NCI-H526 treated with DMSO at 0.1 percent for 48 hours (cell line): Measurements from ENCODE around the gene IL20RB.
"Not testable (repeated sequence)": the region's sequence is repeated elsewhere in the genome, so short reads cannot be mapped to it uniquely, and the experiment has no call there.

ENCODE experiments used
- DNase-seq: peaks from one replicate; lab custom pipeline; 2025; lab: John Stamatoyannopoulos, UW

The IL20RB gene

GRCh38 chr3:136946978-136947377 is 10.8 kb upstream of the IL20RB start:
- DNase-seq: no peak

- DNase-seq: no peak
Measured at GRCh38 chr3:136947477-136947876, 10.3 kb upstream of the IL20RB start.

GRCh38 chr3:136949146-136949545 is 8.6 kb upstream of the IL20RB start:
- DNase-seq: no peak

- DNase-seq: no peak
Measured at GRCh38 chr3:136949708-136950107, 8.1 kb upstream of the IL20RB start.

GRCh38 chr3:136950623-136951022 is 7.2 kb upstream of the IL20RB start:
- DNase-seq: no peak

- no peak for DNase-seq
Measured at GRCh38 chr3:136952292-136952691, 5.5 kb upstream of the IL20RB start.

GRCh38 chr3:136954251-136954650 is 3.5 kb upstream of the IL20RB start:
- no peak for DNase-seq

- DNase-seq: no peak
Measured at GRCh38 chr3:136954980-136955780, 2.6 kb upstream of the IL20RB start.

GRCh38 chr3:136955813-136956212 is 2.0 kb upstream of the IL20RB start:
- DNase-seq: no peak

GRCh38 chr3:136956971-136957370 is 812 bp upstream of the IL20RB start:
- no peak for DNase-seq

GRCh38 chr3:136958939-136959338 is 1.2 kb downstream of the IL20RB start:
- DNase-seq: no peak

- DNase-seq: no peak
Measured at GRCh38 chr3:136959599-136959998, 1.8 kb downstream of the IL20RB start.

GRCh38 chr3:136960838-136961836 is 3.4 kb downstream of the IL20RB start:
- DNase-seq: no peak

- no peak for DNase-seq
Measured at GRCh38 chr3:136962927-136963326, 5.1 kb downstream of the IL20RB start.

- DNase-seq: not testable (repeated sequence)
Measured at GRCh38 chr3:136969539-136969938, 11.8 kb downstream of the IL20RB start.

GRCh38 chr3:136973352-136973751 is 15.6 kb downstream of the IL20RB start:
- DNase-seq: no peak

GRCh38 chr3:136974670-136975069 is 16.9 kb downstream of the IL20RB start:
- DNase-seq: no peak

- no peak for DNase-seq
Measured at GRCh38 chr3:136979204-136979603, 21.4 kb downstream of the IL20RB start.

GRCh38 chr3:136979684-136980083 is 21.9 kb downstream of the IL20RB start:
- DNase-seq: no peak

- DNase-seq: no peak
Measured at GRCh38 chr3:136982033-136982432, 24.2 kb downstream of the IL20RB start.

- DNase-seq: no peak
Measured at GRCh38 chr3:136982520-136983138, 24.8 kb downstream of the IL20RB start.

- DNase-seq: no peak
Measured at GRCh38 chr3:136984837-136985236, 27.1 kb downstream of the IL20RB start.
